Type B pancreatic cell (in vitro differentiated cells): ENCODE measurements around the gene HIVEP3. TPM values are rescaled to one million over a fixed set of nuclear protein-coding genes. Genes with fewer than 3 reads are reported as not detected.

Experiments
- DNase-seq: peaks from one replicate; pipeline ENCODE4 v3.0.0; 2021; ENCODE audit warnings: mixed read lengths; ENCODE audit not compliant: unreplicated experiment; ENCODE audit errors: extremely low spot score
- H3K27ac Mint-ChIP-seq: 2 replicates; pipeline ENCODE4 v1.8.0; 2021; ENCODE audit warnings: mild to moderate bottlenecking, mixed read lengths
- H3K27me3 Mint-ChIP-seq: 2 replicates; pipeline ENCODE4 v1.8.0; 2021; ENCODE audit warnings: mixed read lengths
- H3K36me3 Mint-ChIP-seq: 2 replicates; pipeline ENCODE4 v1.8.0; 2021; ENCODE audit warnings: mixed read lengths
- H3K4me1 Mint-ChIP-seq: one replicate; pipeline ENCODE4 v1.8.0; 2021; ENCODE audit warnings: mixed read lengths; ENCODE audit not compliant: unreplicated experiment
- H3K4me3 Mint-ChIP-seq: 2 replicates; pipeline ENCODE4 v1.8.0; 2021; ENCODE audit warnings: mild to moderate bottlenecking, mixed read lengths
- H3K9me3 Mint-ChIP-seq: 2 replicates; pipeline ENCODE4 v1.8.0; 2021; ENCODE audit warnings: mixed read lengths
- total RNA-seq: library from RNA; stranded (reverse); gene quantifications from 2 replicates; pipeline ENCODE4 v1.2.1, GENCODE V29; 2021; ENCODE audit warnings: low replicate concordance
- TF ChIP-seq, protein P1 (sequence below): fragments of 200-600 bp; sonication (generic); conservative IDR thresholded peaks from 2 replicates; pipeline ENCODE4 v1.5.0; 2021; ENCODE audit warnings: antibody characterized with exemption, mild to moderate bottlenecking

HIVEP3 gene
- total RNA-seq, 1 donor from 2014 or later: 9.2 TPM

DNA sequence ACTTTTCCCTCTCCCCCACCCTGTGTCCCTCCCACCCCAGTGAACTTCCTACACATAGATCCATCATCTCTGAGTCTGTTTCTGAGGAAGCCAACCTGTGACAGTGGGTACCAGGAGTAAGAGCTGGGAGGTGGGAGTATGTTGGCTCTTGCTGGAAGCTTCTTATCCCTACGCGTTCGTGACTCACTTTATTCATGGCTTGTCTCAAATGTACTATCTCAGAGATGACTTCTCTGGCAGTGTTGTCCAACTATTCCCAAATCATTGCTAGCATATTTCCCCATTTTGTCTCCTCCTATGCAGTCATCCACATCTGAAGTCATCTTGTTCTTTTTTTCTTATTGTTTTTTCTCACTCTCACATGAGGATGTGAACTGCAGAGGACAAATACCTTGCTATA lies 88.0 kb downstream of the HIVEP3 start:
- TF ChIP-seq, protein P1, sequence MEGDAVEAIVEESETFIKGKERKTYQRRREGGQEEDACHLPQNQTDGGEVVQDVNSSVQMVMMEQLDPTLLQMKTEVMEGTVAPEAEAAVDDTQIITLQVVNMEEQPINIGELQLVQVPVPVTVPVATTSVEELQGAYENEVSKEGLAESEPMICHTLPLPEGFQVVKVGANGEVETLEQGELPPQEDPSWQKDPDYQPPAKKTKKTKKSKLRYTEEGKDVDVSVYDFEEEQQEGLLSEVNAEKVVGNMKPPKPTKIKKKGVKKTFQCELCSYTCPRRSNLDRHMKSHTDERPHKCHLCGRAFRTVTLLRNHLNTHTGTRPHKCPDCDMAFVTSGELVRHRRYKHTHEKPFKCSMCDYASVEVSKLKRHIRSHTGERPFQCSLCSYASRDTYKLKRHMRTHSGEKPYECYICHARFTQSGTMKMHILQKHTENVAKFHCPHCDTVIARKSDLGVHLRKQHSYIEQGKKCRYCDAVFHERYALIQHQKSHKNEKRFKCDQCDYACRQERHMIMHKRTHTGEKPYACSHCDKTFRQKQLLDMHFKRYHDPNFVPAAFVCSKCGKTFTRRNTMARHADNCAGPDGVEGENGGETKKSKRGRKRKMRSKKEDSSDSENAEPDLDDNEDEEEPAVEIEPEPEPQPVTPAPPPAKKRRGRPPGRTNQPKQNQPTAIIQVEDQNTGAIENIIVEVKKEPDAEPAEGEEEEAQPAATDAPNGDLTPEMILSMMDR: no peak
- H3K9me3 Mint-ChIP-seq: no peaks in the 10 kb centered on the region
- H3K36me3 Mint-ChIP-seq: no peaks in the 10 kb centered on the region
- peaks cover 6% of the 10 kb centered on the region for H3K27me3 Mint-ChIP-seq
- H3K4me1 Mint-ChIP-seq: no peaks in the 10 kb centered on the region
- no peak overlapping the region for H3K4me3 Mint-ChIP-seq
- DNase-seq: no peak
- no peak overlapping the region for H3K27ac Mint-ChIP-seq

DNA sequence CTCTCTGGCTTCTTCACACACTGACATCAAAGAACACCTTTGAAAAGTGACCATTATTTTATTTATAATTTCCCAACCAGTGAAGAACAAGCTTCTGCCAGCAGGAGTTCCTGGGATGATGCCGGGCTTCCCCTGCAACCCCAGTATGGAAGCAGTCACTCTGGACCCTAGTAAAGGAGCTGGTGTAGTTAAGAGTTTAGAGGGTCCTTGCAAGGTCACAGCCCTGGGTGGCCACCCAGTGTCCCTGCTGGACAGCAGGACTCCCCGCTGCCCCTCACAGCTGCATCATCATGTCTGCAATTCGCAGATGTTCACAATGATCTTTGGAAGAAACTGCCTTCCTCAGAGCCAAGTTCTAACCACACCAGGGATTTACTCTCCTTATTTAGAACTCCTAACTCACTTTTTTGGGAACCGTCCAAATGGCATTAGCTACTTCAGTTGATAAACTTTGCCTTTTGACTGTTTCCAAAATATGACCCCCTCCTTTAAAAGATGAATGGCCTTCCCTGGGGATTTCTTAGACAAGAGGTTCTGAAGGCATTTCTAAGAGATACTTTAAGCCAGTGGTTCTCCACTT lies 90.6 kb downstream of the HIVEP3 start:
- TF ChIP-seq, protein P1: no peak
- no peak overlapping the region for H3K4me3 Mint-ChIP-seq
- no peak overlapping the region for H3K27ac Mint-ChIP-seq
- no peaks in the 10 kb centered on the region for H3K9me3 Mint-ChIP-seq
- H3K27me3 Mint-ChIP-seq: peaks cover 6% of the 10 kb centered on the region
- no peaks in the 10 kb centered on the region for H3K36me3 Mint-ChIP-seq
- no peak for DNase-seq
- peaks cover 13% of the 10 kb centered on the region for H3K4me1 Mint-ChIP-seq

DNA sequence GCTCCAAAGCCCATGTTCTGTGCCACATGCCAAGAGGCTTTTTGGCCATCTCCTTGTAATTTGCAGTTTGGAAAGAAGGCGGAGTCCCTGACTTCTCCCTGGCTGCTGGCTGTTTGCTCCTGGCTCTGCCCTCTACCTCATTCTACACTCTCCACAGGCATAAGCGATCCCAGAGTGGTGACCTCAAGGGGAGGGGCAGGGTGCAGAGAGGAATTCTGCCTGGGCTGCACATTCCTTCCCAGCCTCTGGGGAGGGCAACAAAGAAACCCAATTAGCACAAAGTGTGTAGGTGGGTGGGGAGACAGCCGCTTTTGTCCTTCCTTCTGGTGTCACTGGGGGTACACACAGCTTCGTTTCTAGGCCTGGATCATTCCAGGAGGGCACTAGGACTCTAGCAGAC lies 95.3 kb downstream of the HIVEP3 start:
- Mint-ChIP-seq H3K36me3 (no peaks in the 10 kb centered on the region), H3K27ac (peak overlapping the region; percentile 60), H3K27me3 (peaks cover 3% of the 10 kb centered on the region), H3K9me3 (no peaks in the 10 kb centered on the region), H3K4me3 (no peak overlapping the region), H3K4me1 (peaks cover 18% of the 10 kb centered on the region)
- no peak for DNase-seq
- TF ChIP-seq, protein P1: peak; percentile 35

DNA sequence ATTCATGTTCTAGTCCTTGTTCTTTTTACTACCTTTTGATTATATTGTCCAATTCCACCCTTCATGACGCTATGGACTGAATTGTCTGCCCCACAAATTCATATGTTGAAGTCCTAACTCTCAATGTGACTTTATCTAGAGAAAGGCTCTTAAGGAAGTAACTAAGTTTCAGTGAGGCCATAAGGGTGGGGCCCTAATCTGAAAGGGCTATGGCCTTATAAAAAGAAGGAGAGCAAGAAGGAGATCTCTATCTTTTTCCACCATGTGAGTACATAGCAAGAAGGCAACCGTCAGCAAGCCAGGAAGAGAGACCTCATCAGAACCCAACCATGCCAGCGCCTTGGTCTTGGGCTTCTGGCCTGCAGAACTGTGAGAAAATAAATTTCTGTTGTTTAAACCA lies 95.9 kb downstream of the HIVEP3 start:
- TF ChIP-seq, protein P1: no peak
- peaks cover 5% of the 10 kb centered on the region for H3K27me3 Mint-ChIP-seq
- H3K36me3 Mint-ChIP-seq: no peaks in the 10 kb centered on the region
- H3K4me1 Mint-ChIP-seq: peaks cover 18% of the 10 kb centered on the region
- H3K4me3 Mint-ChIP-seq: no peak overlapping the region
- no peaks in the 10 kb centered on the region for H3K9me3 Mint-ChIP-seq
- DNase-seq: no peak
- peak overlapping the region; percentile 60 for H3K27ac Mint-ChIP-seq

DNA sequence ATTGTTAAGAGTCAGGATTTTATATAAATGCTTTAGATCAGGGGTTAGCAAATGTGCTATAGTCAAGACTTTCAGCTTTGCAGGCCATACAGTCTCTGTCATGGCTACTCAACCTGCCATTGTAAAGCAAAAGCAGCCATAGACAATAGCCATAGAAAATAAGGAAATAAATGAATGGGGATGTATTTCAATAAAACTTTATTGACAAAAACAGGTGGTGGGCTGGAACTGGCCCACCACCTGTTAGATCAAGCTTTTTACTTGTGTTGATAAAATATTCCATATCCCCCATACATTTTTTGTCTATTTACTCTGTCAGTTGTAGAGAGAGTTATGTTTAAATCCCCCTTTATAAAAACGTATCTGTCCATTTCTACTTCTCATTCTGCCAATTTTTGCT lies 98.9 kb downstream of the HIVEP3 start:
- no peaks in the 10 kb centered on the region for H3K36me3 Mint-ChIP-seq
- peaks cover 18% of the 10 kb centered on the region for H3K4me1 Mint-ChIP-seq
- DNase-seq: no peak
- TF ChIP-seq, protein P1: no peak
- H3K9me3 Mint-ChIP-seq: no peaks in the 10 kb centered on the region
- no peak overlapping the region for H3K27ac Mint-ChIP-seq
- no peak overlapping the region for H3K4me3 Mint-ChIP-seq
- H3K27me3 Mint-ChIP-seq: peaks cover 12% of the 10 kb centered on the region

DNA sequence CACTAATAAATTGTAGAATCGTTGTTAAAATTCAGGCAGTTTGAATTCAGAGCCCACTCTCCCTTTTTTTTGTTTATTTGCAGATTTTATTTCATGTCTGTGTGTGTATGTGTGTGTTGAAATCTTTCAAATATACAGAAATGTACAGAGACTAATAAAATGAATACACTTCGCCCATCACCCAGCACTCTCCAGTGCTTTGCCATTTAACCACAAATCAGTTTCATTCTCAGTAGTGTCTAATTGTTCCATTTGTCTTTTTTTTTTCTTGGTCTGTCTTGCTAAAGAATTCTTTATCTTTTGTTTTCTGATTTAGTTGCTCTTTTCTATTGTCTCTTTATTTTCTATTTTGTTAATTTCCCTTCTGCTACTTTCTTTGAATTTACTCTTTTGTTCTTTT lies 99.7 kb downstream of the HIVEP3 start:
- H3K4me3 Mint-ChIP-seq: no peak overlapping the region
- H3K27me3 Mint-ChIP-seq: peaks cover 12% of the 10 kb centered on the region
- TF ChIP-seq, protein P1: no peak

More for the DNA sequence above, 99.7 kb downstream of the HIVEP3 start:
- H3K27ac Mint-ChIP-seq: no peak overlapping the region
- H3K4me1 Mint-ChIP-seq: peaks cover 14% of the 10 kb centered on the region
- H3K36me3 Mint-ChIP-seq: no peaks in the 10 kb centered on the region
- no peak for DNase-seq
- H3K9me3 Mint-ChIP-seq: no peaks in the 10 kb centered on the region
